HL-60 (cell line): ENCODE data around the gene KIF14.

Source experiments
- CTCF ChIP-seq: IDR thresholded peaks from one replicate; pipeline ENCODE4 v1.5.1; 2011; ENCODE audit warnings: low read length, control low read depth, inconsistent platforms; ENCODE audit not compliant: insufficient read depth
- GABPA ChIP-seq: IDR thresholded peaks from 2 replicates; pipeline ENCODE4 v1.6.1; 2012; ENCODE audit warnings: low read depth
- POLR2AphosphoS5 ChIP-seq: IDR thresholded peaks from 2 replicates; pipeline ENCODE4 v1.6.1; 2012; ENCODE audit warnings: low read depth
- REST ChIP-seq: IDR thresholded peaks from 2 replicates; pipeline ENCODE4 v1.6.1; 2012; ENCODE audit warnings: low read depth; ENCODE audit not compliant: insufficient replicate concordance
- SPI1 ChIP-seq: IDR thresholded peaks from 2 replicates; pipeline ENCODE4 v1.6.1; 2012; ENCODE audit warnings: low read depth, mild to moderate bottlenecking, borderline replicate concordance

GRCh38 chr1:200542162-200542561 lies 78.4 kb downstream of the KIF14 start:
- TF ChIP-seq CTCF (no peak), SPI1 (no peak), POLR2AphosphoS5 (no peak), REST (no peak), GABPA (no peak)
